Cardiac muscle cell (in vitro differentiated cells and primary cell): ENCODE measurements around the gene BBS9. TPM values are rescaled to one million over a fixed set of nuclear protein-coding genes. Genes with fewer than 3 reads are reported as not detected.
"Not testable (repeated sequence)": the region's sequence is repeated elsewhere in the genome, so short reads cannot be mapped to it uniquely, and the experiment has no call there.

Experiments
- DNase-seq, 2 donors: peaks; one replicate each; pipeline versions ENCODE4 v3.0.0 to v3.0.0-alpha.2; 2010 to 2017; ENCODE audit warnings: low read depth in 1 of 2, low spot score in 1 of 2
- H3K27ac ChIP-seq: fragments of 200-600 bp; sonication (generic); 2 replicates; pipeline ENCODE4 v1.5.1; 2016
- H3K27me3 ChIP-seq: fragments of 200-600 bp; sonication (generic); 2 replicates; pipeline ENCODE4 v1.6.0; 2016; ENCODE audit warnings: control low read depth
- H3K36me3 ChIP-seq: fragments of 200-600 bp; sonication (generic); 2 replicates; pipeline ENCODE4 v1.5.1; 2016; ENCODE audit warnings: control low read depth
- H3K4me1 ChIP-seq: fragments of 200-600 bp; sonication (generic); 2 replicates; pipeline ENCODE4 v1.8.1; 2017; ENCODE audit warnings: low read depth, mild to moderate bottlenecking, mixed run types
- H3K4me3 ChIP-seq: fragments of 200-600 bp; sonication (generic); 2 replicates; pipeline ENCODE4 v1.5.1; 2016; ENCODE audit warnings: mild to moderate bottlenecking
- H3K9me3 ChIP-seq: fragments of 200-600 bp; sonication (generic); 2 replicates; pipeline ENCODE4 v1.5.1; 2017; ENCODE audit warnings: low read depth, mild to moderate bottlenecking, control low read depth
- CTCF ChIP-seq: IDR thresholded peaks from 2 replicates; pipeline ENCODE4 v1.5.1; 2012; ENCODE audit warnings: low read depth, mild to moderate bottlenecking, low read length
- polyA plus RNA-seq: library from polyadenylated mRNA; unstranded; fragments of >200 nt; fragmentation: Nextera tagmentation; extraction: Ambion mirVana; gene quantifications from 2 replicates; pipeline ENCODE4 v1.2.1, GENCODE V29; 2016
- total RNA-seq: library from RNA; depleted of rRNA; stranded (reverse); fragments of >200 nt; gene quantifications from 2 replicates; pipeline ENCODE4 v1.2.3, GENCODE V29; 2016

Gene BBS9
- total and polyA plus RNA-seq, 2 experiments from 2014 or later, result 9.8 to 13.2 TPM

- no peak for TF ChIP-seq CTCF
- no peaks in the 10 kb centered on the region for H3K36me3 ChIP-seq
- no peaks in the 10 kb centered on the region for H3K9me3 ChIP-seq
- H3K4me3 ChIP-seq, result no peak overlapping the region
- no peaks in the 10 kb centered on the region for H3K4me1 ChIP-seq
- H3K27me3 ChIP-seq, result no peaks in the 10 kb centered on the region
- no peak overlapping the region for H3K27ac ChIP-seq
- DNase-seq, result no peak
Observed at GRCh38 chr7:33300131-33300530, 170.8 kb downstream of the BBS9 start.

- Histone ChIP-seq H3K36me3 (no peaks in the 10 kb centered on the region), H3K27ac (no peak overlapping the region), H3K4me1 (no peaks in the 10 kb centered on the region), H3K27me3 (no peaks in the 10 kb centered on the region), H3K4me3 (no peak overlapping the region), H3K9me3 (no peaks in the 10 kb centered on the region)
- DNase-seq, result no peak
- TF ChIP-seq CTCF, result no peak
Observed at GRCh38 chr7:33300742-33301141, 171.4 kb downstream of the BBS9 start.

GRCh38 chr7:33303978-33304557 lies 174.7 kb downstream of the BBS9 start:
- not testable (repeated sequence) for H3K4me3 ChIP-seq, H3K27me3 ChIP-seq, H3K9me3 ChIP-seq, H3K36me3 ChIP-seq, DNase-seq, H3K27ac ChIP-seq, H3K4me1 ChIP-seq

- Histone ChIP-seq H3K4me1 (no peaks in the 10 kb centered on the region), H3K36me3 (no peaks in the 10 kb centered on the region), H3K27me3 (no peaks in the 10 kb centered on the region), H3K9me3 (no peaks in the 10 kb centered on the region), H3K4me3 (no peak overlapping the region), H3K27ac (no peak overlapping the region)
- no peak for TF ChIP-seq CTCF
- DNase-seq, result no peak
Observed at GRCh38 chr7:33307205-33307604, 177.8 kb downstream of the BBS9 start.

GRCh38 chr7:33310546-33310945 lies 181.2 kb downstream of the BBS9 start:
- no peaks in the 10 kb centered on the region for H3K9me3 ChIP-seq
- DNase-seq, result no peak
- no peaks in the 10 kb centered on the region for H3K36me3 ChIP-seq
- no peak for TF ChIP-seq CTCF
- H3K4me1 ChIP-seq, result no peaks in the 10 kb centered on the region
- no peaks in the 10 kb centered on the region for H3K27me3 ChIP-seq
- no peak overlapping the region for H3K4me3 ChIP-seq
- H3K27ac ChIP-seq, result no peak overlapping the region

GRCh38 chr7:33325754-33326484 lies 196.6 kb downstream of the BBS9 start:
- Histone ChIP-seq H3K4me3 (no peak overlapping the region), H3K36me3 (no peaks in the 10 kb centered on the region), H3K27me3 (no peaks in the 10 kb centered on the region), H3K4me1 (no peaks in the 10 kb centered on the region), H3K27ac (no peak overlapping the region), H3K9me3 (no peaks in the 10 kb centered on the region)
- peak in 1 of 2 donors; percentile 3 for DNase-seq
- no peak for TF ChIP-seq CTCF
